ENCODE measurements around the gene GLRX2.

GLRX2 gene

GRCh38 chr1:193104907-193105820 lies at the start of gene GLRX2:
GLRX2 (minus strand) TSS chr1:193105414; CDS start chr1:193105382, 32 bp downstream.
- TF ChIP-seq CTCF (IDR thresholded peaks at IDR 0.05; ENCODE audit: low read depth, low read length, missing control alignments), result no peak
- no peak for DNase-seq (ENCODE audit: low read depth)
- peak within 1 kb of the TSS; percentile 73 for H3K4me3 ChIP-seq (ENCODE audit: low read depth, low read length)

- no peak for DNase-seq (ENCODE audit: low read depth)
- H3K4me3 ChIP-seq (ENCODE audit: low read depth, low read length), result no peak overlapping the region
- TF ChIP-seq CTCF (IDR thresholded peaks at IDR 0.05; ENCODE audit: low read depth, low read length, missing control alignments), result no peak
Observed at GRCh38 chr1:193144999-193145398, 39.8 kb upstream of the GLRX2 start.

GRCh38 chr1:193144361-193144938 lies 39.2 kb upstream of the GLRX2 start:
- TF ChIP-seq CTCF (IDR thresholded peaks at IDR 0.05; ENCODE audit: low read depth, low read length, missing control alignments), result no peak
- no peak overlapping the region for H3K4me3 ChIP-seq (ENCODE audit: low read depth, low read length)
- no peak for DNase-seq (ENCODE audit: low read depth)

- peak; percentile 6 for TF ChIP-seq CTCF (IDR thresholded peaks at IDR 0.05; ENCODE audit: low read depth, low read length, missing control alignments)
- DNase-seq (ENCODE audit: low read depth), result no peak
- no peak overlapping the region for H3K4me3 ChIP-seq (ENCODE audit: low read depth, low read length)
Observed at GRCh38 chr1:193143285-193143684, 38.1 kb upstream of the GLRX2 start.

GRCh38 chr1:193142409-193142808 lies 37.2 kb upstream of the GLRX2 start:
- no peak overlapping the region for H3K4me3 ChIP-seq (ENCODE audit: low read depth, low read length)
- no peak for DNase-seq (ENCODE audit: low read depth)
- no peak for TF ChIP-seq CTCF (IDR thresholded peaks at IDR 0.05; ENCODE audit: low read depth, low read length, missing control alignments)

- H3K4me3 ChIP-seq (ENCODE audit: low read depth, low read length), result no peak overlapping the region
- TF ChIP-seq CTCF (IDR thresholded peaks at IDR 0.05; ENCODE audit: low read depth, low read length, missing control alignments), result no peak
- no peak for DNase-seq (ENCODE audit: low read depth)
Observed at GRCh38 chr1:193141804-193142203, 36.6 kb upstream of the GLRX2 start.
